Erythroblast (primary cell): ENCODE measurements around the gene THAP8.

Experiments
- GATA1 ChIP-seq: IDR thresholded peaks from 2 replicates; pipeline ENCODE4 v1.6.1; 2011; ENCODE audit warnings: low read depth, mild to moderate bottlenecking, control low read depth, low read length, moderate library complexity
- POLR2A ChIP-seq: IDR thresholded peaks from 2 replicates; pipeline ENCODE4 v1.6.1; 2011; ENCODE audit warnings: mild to moderate bottlenecking, low read length

DNA sequence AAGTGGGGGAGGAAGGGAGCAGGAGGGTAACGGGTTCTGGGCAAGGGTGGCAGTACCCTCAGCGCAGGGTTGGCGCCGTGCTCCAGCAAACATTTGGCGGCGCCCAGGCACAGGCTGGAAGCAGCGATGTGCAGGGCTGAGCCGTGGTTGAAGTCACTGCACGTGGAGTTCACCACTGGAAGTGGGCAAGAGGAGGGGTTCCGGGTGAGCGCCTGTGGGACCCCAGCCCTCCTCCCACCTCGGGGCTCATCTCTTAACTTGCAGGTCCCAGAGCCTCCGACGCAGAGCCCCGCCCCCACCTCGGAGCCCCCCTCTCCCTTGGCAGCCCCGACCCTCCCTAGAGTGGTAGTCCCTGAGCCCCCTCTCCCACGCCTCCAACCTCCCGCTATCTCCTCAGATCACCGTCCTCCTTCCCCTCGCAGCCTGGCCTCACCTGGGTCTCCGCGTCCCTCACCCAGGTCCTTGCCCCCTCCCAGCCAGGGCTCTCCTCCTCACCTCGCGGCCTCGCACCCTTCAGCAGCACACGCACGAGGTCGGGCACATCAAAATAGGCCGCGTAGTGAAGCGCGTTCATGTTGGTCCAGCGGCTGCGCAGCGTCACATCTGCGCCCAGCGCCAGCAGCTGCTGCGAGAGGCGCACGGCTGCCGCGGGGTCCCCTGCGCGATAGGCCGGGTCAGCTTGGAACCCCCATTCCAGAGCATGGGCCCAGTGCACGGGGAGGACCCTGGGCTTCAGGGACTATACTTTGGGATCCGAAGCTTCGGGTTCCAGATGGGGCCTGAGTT is 27.8 kb downstream of the THAP8 start:
- no peak for TF ChIP-seq POLR2A
- no peak for TF ChIP-seq GATA1
